ENCODE data around the gene SMG9.
A peak's percentile ranks its signal among the peaks of the same experiment; 100 is the strongest.

SMG9 gene

GRCh38 chr19:43751466-43752220 is 3.1 kb downstream of the SMG9 start:
- in situ Hi-C loops (cut with HindIII; ENCODE audit: low pct_ligation_motif_present, low sequenced_read_pairs) = no loop called here

GRCh38 chr19:43749898-43750297 is 4.9 kb downstream of the SMG9 start:
- Histone ChIP-seq H3K27ac (no peak overlapping the region), H3K27me3 (replicated peaks) (no peaks in the 10 kb centered on the region), H3K4me3 (ENCODE audit: low read depth, low read length) (no peak overlapping the region), H3K36me3 (replicated peaks) (peaks cover 57% of the 10 kb centered on the region)
- TF ChIP-seq CTCF (IDR thresholded peaks at IDR 0.05; ENCODE audit: low read depth, low read length, missing control alignments) = no peak
- in situ Hi-C loops (cut with HindIII; ENCODE audit: low pct_ligation_motif_present, low sequenced_read_pairs) = no loop called here
- DNase-seq = no peak

More at GRCh38 chr19:43751466-43752220, 3.1 kb downstream of the SMG9 start:
- Histone ChIP-seq H3K4me3 (ENCODE audit: low read depth, low read length) (no peak overlapping the region), H3K36me3 (replicated peaks) (peaks cover 42% of the 10 kb centered on the region), H3K27ac (peak overlapping the region; percentile 98), H3K27me3 (replicated peaks) (no peaks in the 10 kb centered on the region)
- no peak for TF ChIP-seq CTCF (IDR thresholded peaks at IDR 0.05; ENCODE audit: low read depth, low read length, missing control alignments)
- no peak for DNase-seq

GRCh38 chr19:43749152-43749551 is 5.6 kb downstream of the SMG9 start:
- in situ Hi-C loops (cut with HindIII; ENCODE audit: low pct_ligation_motif_present, low sequenced_read_pairs) = no loop called here
- no peak for DNase-seq
- Histone ChIP-seq H3K36me3 (replicated peaks) (peaks cover 62% of the 10 kb centered on the region), H3K4me3 (ENCODE audit: low read depth, low read length) (no peak overlapping the region), H3K27me3 (replicated peaks) (no peaks in the 10 kb centered on the region), H3K27ac (no peak overlapping the region)
- TF ChIP-seq CTCF (IDR thresholded peaks at IDR 0.05; ENCODE audit: low read depth, low read length, missing control alignments) = no peak

GRCh38 chr19:43748685-43749084 is 6.1 kb downstream of the SMG9 start:
- no peaks in the 10 kb centered on the region for H3K27me3 ChIP-seq (replicated peaks)
- no peak for DNase-seq
- H3K36me3 ChIP-seq (replicated peaks) = peaks cover 65% of the 10 kb centered on the region
- in situ Hi-C loops (cut with HindIII; ENCODE audit: low pct_ligation_motif_present, low sequenced_read_pairs) = no loop called here
- no peak for TF ChIP-seq CTCF (IDR thresholded peaks at IDR 0.05; ENCODE audit: low read depth, low read length, missing control alignments)
- H3K27ac ChIP-seq = no peak overlapping the region
- no peak overlapping the region for H3K4me3 ChIP-seq (ENCODE audit: low read depth, low read length)

- no peak overlapping the region for H3K4me3 ChIP-seq (ENCODE audit: low read depth, low read length)
- in situ Hi-C loops (cut with HindIII; ENCODE audit: low pct_ligation_motif_present, low sequenced_read_pairs) = no loop called here
- H3K36me3 ChIP-seq (replicated peaks) = peaks cover 65% of the 10 kb centered on the region
- DNase-seq = no peak
- H3K27me3 ChIP-seq (replicated peaks) = no peaks in the 10 kb centered on the region
- no peak overlapping the region for H3K27ac ChIP-seq
- TF ChIP-seq CTCF (IDR thresholded peaks at IDR 0.05; ENCODE audit: low read depth, low read length, missing control alignments) = no peak
These were observed 6.6 kb downstream of the SMG9 start for GRCh38 chr19:43748205-43748594.
